RWPE1 (cell line): Measurements from ENCODE around the gene ARHGAP24.
"Not testable (repeated sequence)": the region's sequence is repeated elsewhere in the genome, so short reads cannot be mapped to it uniquely, and the experiment has no call there.

Source experiments
- CTCF ChIA-PET: fragments of 350-600 bp; sonication (Branson Sonifier 250); formaldehyde crosslinking; extraction: SDS; loops from one replicate; lab custom pipeline; 2021; lab: Yijun Ruan, JAX
- POLR2A ChIA-PET: fragments of 400-600 bp; formaldehyde crosslinking; extraction: SDS; loops from one replicate; lab custom pipeline; 2020; ENCODE audit warnings: antibody characterized with exemption; ENCODE audit not compliant: low non-redundant PET; lab: Yijun Ruan, JAX
- DNase-seq: peaks from one replicate; pipeline ENCODE4 v3.0.0; 2012; ENCODE audit warnings: low spot score
- H3K27ac ChIP-seq: fragments of 450-650 bp; 2 replicates; pipeline ENCODE4 v1.5.1; 2017
- TF ChIP-seq, protein P1 (sequence below): fragments of 450-650 bp; conservative IDR thresholded peaks from 2 replicates; pipeline ENCODE4 v1.5.1; 2017; ENCODE audit warnings: low read depth, mild to moderate bottlenecking

The ARHGAP24 gene

DNA sequence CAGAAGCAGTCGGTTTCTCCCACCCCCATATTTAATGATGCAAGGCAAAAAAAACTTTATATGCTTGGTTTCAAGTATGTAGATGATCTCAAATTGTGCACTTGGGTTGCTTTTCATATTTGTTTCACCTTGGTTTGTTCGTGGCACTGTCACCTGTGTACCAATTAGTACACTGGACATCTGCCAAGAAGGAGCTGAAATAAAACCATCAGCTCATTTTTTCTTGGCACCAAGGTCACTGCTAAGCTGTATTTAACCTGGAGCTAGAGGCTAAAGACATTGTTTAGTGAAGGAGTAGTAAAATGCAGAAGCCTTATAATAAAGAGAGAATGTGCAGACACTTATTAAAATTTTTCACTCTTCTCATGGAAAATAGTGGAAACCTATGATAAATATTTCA lies 430.8 kb downstream of the ARHGAP24 start:
- no peak overlapping the region for H3K27ac ChIP-seq
- TF ChIP-seq, protein P1, sequence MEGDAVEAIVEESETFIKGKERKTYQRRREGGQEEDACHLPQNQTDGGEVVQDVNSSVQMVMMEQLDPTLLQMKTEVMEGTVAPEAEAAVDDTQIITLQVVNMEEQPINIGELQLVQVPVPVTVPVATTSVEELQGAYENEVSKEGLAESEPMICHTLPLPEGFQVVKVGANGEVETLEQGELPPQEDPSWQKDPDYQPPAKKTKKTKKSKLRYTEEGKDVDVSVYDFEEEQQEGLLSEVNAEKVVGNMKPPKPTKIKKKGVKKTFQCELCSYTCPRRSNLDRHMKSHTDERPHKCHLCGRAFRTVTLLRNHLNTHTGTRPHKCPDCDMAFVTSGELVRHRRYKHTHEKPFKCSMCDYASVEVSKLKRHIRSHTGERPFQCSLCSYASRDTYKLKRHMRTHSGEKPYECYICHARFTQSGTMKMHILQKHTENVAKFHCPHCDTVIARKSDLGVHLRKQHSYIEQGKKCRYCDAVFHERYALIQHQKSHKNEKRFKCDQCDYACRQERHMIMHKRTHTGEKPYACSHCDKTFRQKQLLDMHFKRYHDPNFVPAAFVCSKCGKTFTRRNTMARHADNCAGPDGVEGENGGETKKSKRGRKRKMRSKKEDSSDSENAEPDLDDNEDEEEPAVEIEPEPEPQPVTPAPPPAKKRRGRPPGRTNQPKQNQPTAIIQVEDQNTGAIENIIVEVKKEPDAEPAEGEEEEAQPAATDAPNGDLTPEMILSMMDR = no peak
- CTCF ChIA-PET = interaction anchor here (0.6 kb wide), 1 partner anchor 533 kb away, joined by 3 read pairs; no protein-coding TSS in a partner anchor
- POLR2A ChIA-PET = no interaction called here
- DNase-seq = no peak

DNA sequence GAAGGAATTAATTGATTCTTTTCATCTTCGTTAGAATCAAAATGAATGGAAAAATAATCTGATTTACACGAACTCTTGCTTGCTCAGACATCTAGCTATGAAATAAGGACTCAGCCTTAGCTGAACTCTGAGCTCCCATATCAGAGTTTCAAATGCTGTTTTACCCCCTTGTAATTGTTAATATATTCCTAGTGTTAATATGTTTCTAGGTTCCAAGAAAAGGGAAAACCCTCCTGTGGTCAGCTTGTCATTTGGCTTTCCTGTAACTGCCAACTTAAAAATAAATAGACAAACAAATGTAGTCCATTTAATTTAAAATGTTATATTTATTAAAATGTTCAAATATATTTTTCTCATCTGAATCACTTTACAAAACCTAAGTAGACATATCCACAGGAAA lies 432.1 kb downstream of the ARHGAP24 start:
- ChIA-PET CTCF (interaction anchor here (0.7 to 0.8 kb wide), 2 partner anchors 19 to 34 kb away, joined by 3 to 4 read pairs; no protein-coding TSS in a partner anchor), POLR2A (no interaction called here)
- DNase-seq = no peak

DNA sequence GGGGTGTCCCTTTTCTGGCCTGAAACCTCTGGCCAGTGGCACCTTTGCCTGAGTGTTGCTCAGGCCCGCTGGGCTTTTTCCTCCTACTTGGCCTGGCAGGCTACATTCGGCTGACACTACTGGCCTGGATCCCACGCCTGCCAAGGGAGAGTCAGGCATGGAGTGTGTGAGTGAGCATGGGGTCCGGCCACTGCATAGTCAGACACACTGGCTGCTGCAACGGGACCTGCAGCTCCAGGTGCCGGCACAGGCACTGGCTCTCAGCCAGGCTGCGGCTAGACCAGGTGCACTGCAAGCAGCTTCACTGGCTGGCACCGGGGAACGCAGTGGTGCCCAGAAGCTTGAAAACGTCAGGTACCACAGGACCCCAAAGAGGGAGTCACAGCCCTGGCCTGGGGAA lies 434.9 kb downstream of the ARHGAP24 start:
- no peak for DNase-seq
- TF ChIP-seq, protein P1 = no peak
- no peak overlapping the region for H3K27ac ChIP-seq
- CTCF ChIA-PET = no interaction called here
- POLR2A ChIA-PET = no interaction called here

More for the DNA sequence above, 432.1 kb downstream of the ARHGAP24 start:
- H3K27ac ChIP-seq = no peak overlapping the region
- TF ChIP-seq, protein P1 = no peak

DNA sequence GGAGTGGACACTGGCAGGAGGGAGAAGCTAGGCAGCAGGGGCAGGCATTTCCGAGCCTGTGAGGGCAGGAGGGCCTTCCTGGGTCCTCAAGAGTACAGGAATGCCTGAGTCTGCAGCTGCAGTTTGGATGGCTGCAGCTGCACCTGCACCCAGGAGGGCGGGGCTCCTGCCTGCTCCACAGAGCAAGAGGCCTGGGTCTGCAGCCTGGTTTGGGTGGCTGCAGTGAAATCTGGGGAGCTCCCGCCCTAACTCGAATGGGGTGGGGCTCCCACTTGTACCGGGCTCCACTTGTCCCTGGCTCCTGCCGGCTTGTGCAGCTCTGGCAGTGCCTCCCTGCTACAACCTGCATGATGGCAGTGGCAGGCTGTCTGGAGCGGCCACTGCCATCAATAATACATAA lies 436.0 kb downstream of the ARHGAP24 start:
- ChIA-PET CTCF (interaction anchor here (0.8 kb wide), 1 partner anchor 12 kb away, joined by 10 read pairs; no protein-coding TSS in a partner anchor), POLR2A (no interaction called here)
- TF ChIP-seq, protein P1 = no peak

DNA sequence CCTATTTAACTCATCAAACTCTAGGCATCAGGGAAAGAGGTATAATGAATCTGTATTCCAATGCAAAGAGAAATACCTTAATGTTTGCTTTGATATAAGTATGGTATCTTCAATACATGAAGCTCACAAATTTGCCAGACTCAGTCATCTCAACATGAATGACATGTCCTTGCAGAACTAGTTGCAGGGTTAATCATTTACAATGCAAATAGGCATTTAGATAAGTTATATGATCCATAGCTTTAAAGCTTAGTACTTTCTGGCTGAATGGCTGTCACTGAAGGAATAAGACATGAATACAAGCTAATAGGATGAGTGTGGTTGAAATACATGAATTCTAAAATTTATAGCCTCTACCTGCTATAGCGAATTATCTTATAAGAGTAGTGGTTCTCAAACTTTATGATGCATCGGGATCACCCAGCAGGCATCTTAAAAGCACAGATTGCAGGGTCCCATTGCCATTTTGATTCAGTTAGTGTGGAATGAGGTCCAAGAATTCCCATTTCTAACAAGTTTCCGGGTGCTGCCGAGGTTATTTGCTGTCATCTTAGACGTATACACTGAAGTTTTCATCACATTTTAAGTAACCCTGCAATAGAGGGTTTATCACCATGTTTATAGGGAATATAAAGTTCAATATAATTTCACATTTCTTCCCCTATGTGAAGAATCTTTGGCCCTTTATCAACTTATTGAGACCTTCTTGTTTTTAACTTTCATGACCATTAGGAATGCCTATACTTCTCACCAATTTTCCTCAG lies 439.2 kb downstream of the ARHGAP24 start:
- ChIA-PET POLR2A (no interaction called here), CTCF (interaction anchor here (0.8 kb wide), 1 partner anchor 154 kb away, joined by 3 read pairs; no protein-coding TSS in a partner anchor)
- TF ChIP-seq, protein P1 = no peak
- no peak overlapping the region for H3K27ac ChIP-seq
- DNase-seq = no peak

More for the DNA sequence above, 436.0 kb downstream of the ARHGAP24 start:
- no peak overlapping the region for H3K27ac ChIP-seq
- DNase-seq = no peak

DNA sequence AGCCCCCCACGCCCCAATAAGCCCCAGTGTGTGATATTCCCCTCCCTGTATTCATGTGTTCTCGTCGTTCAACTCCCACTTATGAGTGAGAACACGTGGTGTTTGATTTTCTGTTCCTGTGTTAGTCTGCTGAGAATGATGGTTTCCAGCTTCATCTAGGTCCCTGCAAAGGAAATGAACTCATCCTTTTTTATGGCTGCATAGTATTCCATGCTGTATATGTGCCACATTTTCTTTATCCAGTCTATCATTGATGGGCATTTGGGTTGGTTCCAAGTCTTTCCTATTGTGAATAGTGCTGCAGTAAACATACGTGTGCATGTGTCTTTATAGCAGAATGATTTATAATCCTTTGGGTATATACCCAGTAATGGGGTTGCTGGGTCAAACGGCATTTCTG lies 440.6 kb downstream of the ARHGAP24 start:
- POLR2A ChIA-PET, CTCF ChIA-PET, DNase-seq, H3K27ac ChIP-seq: not testable (repeated sequence)
